ENCODE data around the gene FCER2.

The FCER2 gene

DNA sequence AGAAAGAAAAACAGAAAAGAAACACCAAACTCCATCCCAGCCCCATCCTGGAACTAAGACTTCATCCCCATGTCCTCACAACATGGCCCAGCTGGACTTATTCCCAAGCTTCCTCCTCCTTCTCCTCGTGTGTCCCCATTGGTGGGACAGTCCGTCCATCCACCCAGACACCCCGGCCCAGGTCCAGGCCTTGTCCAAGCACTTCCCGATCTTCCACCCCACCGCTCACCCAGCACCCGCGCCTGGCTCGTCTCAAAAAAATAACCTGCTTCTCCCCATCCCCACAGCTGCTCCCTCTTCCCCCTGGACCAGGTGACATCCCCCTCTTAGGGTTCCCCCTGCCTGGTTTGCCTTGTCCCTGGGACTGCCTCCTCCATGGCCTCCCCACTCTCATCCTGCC, 1.4 kb upstream of the FCER2 start:
- Histone ChIP-seq H3K27ac (ENCODE audit: insufficient read depth, low read depth, low read length, poor library complexity, severe bottlenecking) (no peak overlapping the region), H3K9me3 (ENCODE audit: control insufficient read depth, low read length) (no peaks in the 10 kb centered on the region), H3K36me3 (ENCODE audit: control insufficient read depth, insufficient read depth, low read length) (no peaks in the 10 kb centered on the region), H3K4me3 (ENCODE audit: insufficient read depth, low read depth, low read length) (no peak overlapping the region), H3K4me1 (ENCODE audit: control insufficient read depth, insufficient read depth, low read length) (no peaks in the 10 kb centered on the region), H3K27me3 (ENCODE audit: control insufficient read depth, insufficient read depth, low read length, poor library complexity, severe bottlenecking) (peaks cover 4% of the 10 kb centered on the region)
- WGBS, 2 experiments, result 78 to 80% methylated on average over 8 of the region's 8 CpGs

DNA sequence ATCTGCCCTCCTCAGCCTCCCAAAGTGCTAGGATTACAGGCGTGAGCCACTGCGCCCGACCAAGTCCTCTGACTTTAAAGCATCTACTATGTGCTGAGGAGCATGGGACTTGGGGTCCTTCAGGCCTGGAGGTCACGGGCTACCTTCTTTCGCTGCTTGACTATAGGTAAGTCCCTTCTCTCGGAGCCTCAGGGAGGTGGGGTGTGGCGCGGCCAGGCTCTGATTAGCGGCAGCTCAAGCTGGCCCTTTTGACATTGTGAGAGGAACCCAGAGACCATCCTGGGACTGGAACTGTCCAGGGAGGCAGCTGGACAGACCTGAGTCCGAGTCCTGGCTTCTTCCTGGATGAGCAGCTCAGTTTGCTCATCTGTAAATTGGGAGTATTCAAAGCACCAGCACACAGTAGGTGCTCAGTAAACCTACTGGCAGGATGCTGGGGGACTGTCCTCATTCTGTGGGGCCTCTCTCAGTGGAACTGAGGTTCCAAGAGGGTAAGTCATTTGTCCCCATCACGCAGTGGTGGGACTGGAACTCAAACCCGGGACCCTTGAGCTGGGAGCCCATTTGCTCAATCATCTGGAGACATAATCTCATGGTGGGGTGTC, 780 bp downstream of the FCER2 start:
- no peaks in the 10 kb centered on the region for H3K36me3 ChIP-seq (ENCODE audit: control insufficient read depth, insufficient read depth, low read length)

DNA sequence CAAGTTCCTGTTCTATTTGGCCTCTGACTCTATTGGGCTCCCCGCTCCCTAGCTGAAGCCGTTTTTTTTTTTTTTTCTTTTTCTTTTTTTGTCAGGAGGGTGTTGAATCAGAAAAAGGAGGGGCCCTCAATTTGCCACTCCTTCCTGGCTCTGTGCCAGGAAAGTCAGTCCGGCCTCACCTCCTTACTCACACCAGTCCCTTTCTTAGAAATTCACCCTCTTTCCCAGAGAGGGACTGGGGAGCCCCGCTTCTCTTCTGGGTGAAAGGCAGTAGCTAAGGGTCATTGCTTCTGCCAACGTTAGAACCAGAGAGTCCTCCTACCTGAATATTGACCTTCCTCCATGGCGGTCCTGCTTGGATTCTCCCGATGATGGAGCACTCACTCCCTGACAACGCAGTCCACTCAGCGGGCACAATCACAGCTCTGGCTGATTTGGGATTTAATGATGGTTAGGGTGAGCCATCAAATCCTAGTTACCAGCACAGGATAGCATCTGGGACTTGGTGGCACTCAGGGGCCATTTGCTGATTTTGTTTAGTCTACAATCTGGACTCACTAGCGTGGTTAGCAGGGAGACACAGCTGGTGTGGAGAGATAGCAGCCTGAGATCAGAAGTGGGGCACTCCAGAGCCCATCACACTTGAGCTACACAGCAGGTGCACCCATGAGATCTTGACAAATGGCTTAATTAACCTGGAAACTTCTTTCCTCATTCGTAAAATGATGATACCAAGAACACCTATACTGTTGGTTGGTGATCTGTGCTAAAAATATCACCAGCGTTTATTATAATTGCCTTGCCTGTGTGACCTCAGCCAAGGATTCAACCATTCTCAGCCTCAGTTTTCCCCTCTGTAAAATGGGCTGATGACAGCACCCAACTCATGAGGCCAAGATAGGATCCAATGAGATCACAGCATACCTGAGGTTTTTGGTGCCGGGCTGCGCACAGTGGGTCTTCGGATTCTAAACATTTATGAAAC, 2.2 kb downstream of the FCER2 start:
- Histone ChIP-seq H3K4me3 (ENCODE audit: insufficient read depth, low read depth, low read length) (no peak overlapping the region), H3K27me3 (ENCODE audit: control insufficient read depth, insufficient read depth, low read length, poor library complexity, severe bottlenecking) (peaks cover 9% of the 10 kb centered on the region), H3K27ac (ENCODE audit: insufficient read depth, low read depth, low read length, poor library complexity, severe bottlenecking) (no peak overlapping the region), H3K9me3 (ENCODE audit: control insufficient read depth, low read length) (no peaks in the 10 kb centered on the region), H3K36me3 (ENCODE audit: control insufficient read depth, insufficient read depth, low read length) (no peaks in the 10 kb centered on the region), H3K4me1 (ENCODE audit: control insufficient read depth, insufficient read depth, low read length) (no peaks in the 10 kb centered on the region)
- WGBS, 2 experiments, result 81 to 82% methylated on average over 14 to 15 of the region's 15 CpGs

More for the DNA sequence above, 780 bp downstream of the FCER2 start:
- Histone ChIP-seq H3K4me1 (ENCODE audit: control insufficient read depth, insufficient read depth, low read length) (no peaks in the 10 kb centered on the region), H3K27me3 (ENCODE audit: control insufficient read depth, insufficient read depth, low read length, poor library complexity, severe bottlenecking) (peaks cover 9% of the 10 kb centered on the region), H3K4me3 (ENCODE audit: insufficient read depth, low read depth, low read length) (no peak overlapping the region), H3K27ac (ENCODE audit: insufficient read depth, low read depth, low read length, poor library complexity, severe bottlenecking) (no peak overlapping the region), H3K9me3 (ENCODE audit: control insufficient read depth, low read length) (no peaks in the 10 kb centered on the region)
- WGBS, 2 experiments, result 88 to 90% methylated on average over 12 of the region's 12 CpGs

- WGBS, 2 experiments, result 64 to 67% methylated on average over 2 of the region's 2 CpGs
- Histone ChIP-seq H3K9me3 (ENCODE audit: control insufficient read depth, low read length) (no peaks in the 10 kb centered on the region), H3K27ac (ENCODE audit: insufficient read depth, low read depth, low read length, poor library complexity, severe bottlenecking) (no peak overlapping the region), H3K27me3 (ENCODE audit: control insufficient read depth, insufficient read depth, low read length, poor library complexity, severe bottlenecking) (peaks cover 9% of the 10 kb centered on the region), H3K36me3 (ENCODE audit: control insufficient read depth, insufficient read depth, low read length) (no peaks in the 10 kb centered on the region), H3K4me1 (ENCODE audit: control insufficient read depth, insufficient read depth, low read length) (no peaks in the 10 kb centered on the region), H3K4me3 (ENCODE audit: insufficient read depth, low read depth, low read length) (no peak overlapping the region)
Observed at GRCh38 chr19:7699003-7699402, 2.9 kb downstream of the FCER2 start.

DNA sequence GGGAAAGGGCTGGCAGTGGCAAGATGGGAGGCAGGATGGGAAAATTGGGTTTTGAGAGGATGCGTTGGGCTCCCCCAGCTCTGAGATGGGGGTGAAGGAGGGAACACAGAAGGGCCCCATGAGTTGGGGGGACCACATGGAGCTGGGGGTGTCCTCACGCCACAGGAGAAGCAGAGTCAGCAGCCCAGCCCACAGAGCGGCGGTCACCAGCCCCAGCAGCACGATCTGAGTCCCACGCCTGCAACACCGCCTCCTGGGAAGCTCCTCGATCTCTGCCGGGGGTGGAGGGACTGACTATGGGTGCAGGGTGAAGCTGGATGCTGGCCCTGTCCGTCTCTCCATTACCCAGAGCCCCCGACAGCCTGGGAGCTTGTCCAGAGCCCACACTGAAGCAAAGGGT, 3.3 kb downstream of the FCER2 start:
- no peaks in the 10 kb centered on the region for H3K4me1 ChIP-seq (ENCODE audit: control insufficient read depth, insufficient read depth, low read length)
- 54 to 57% methylated on average over 11 of the region's 11 CpGs for whole genome bisulfite sequencing, 2 experiments
- H3K36me3 ChIP-seq (ENCODE audit: control insufficient read depth, insufficient read depth, low read length), result no peaks in the 10 kb centered on the region
- H3K27me3 ChIP-seq (ENCODE audit: control insufficient read depth, insufficient read depth, low read length, poor library complexity, severe bottlenecking), result peaks cover 9% of the 10 kb centered on the region
- H3K9me3 ChIP-seq (ENCODE audit: control insufficient read depth, low read length), result no peaks in the 10 kb centered on the region
- no peak overlapping the region for H3K4me3 ChIP-seq (ENCODE audit: insufficient read depth, low read depth, low read length)
- H3K27ac ChIP-seq (ENCODE audit: insufficient read depth, low read depth, low read length, poor library complexity, severe bottlenecking), result no peak overlapping the region

DNA sequence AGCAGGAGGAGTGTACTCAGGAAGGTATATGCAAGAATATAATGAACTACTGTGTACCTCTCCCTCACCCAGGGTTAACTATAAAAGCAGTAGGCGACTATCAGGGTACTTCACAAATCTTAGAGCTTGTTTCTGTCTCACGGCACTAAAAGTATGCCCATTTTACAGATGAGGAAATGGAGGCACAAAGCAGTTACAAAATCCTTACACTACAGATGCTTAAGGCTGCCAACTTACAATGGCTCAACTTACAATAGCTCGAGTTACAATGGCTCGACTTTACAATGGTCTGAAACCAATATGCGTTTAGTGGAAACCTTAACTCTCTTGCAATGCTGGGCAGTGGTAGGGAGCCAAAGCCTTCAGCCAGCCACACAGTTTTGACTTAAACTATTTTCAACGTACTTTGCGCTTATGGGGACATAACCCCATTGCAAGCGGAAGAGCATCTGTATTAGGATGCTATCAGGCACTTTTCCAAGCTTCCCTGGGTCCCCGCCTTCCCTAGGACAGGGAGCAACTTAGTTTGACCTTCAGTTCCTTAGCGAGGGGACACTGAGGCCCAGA, 4.1 kb downstream of the FCER2 start:
- H3K36me3 ChIP-seq (ENCODE audit: control insufficient read depth, insufficient read depth, low read length), result no peaks in the 10 kb centered on the region
- no peaks in the 10 kb centered on the region for H3K4me1 ChIP-seq (ENCODE audit: control insufficient read depth, insufficient read depth, low read length)
- H3K27ac ChIP-seq (ENCODE audit: insufficient read depth, low read depth, low read length, poor library complexity, severe bottlenecking), result no peak overlapping the region
- WGBS, 2 experiments, result 63 to 64% methylated on average over 10 of the region's 10 CpGs
- H3K9me3 ChIP-seq (ENCODE audit: control insufficient read depth, low read length), result no peaks in the 10 kb centered on the region
- H3K4me3 ChIP-seq (ENCODE audit: insufficient read depth, low read depth, low read length), result no peak overlapping the region
- H3K27me3 ChIP-seq (ENCODE audit: control insufficient read depth, insufficient read depth, low read length, poor library complexity, severe bottlenecking), result peaks cover 9% of the 10 kb centered on the region

DNA sequence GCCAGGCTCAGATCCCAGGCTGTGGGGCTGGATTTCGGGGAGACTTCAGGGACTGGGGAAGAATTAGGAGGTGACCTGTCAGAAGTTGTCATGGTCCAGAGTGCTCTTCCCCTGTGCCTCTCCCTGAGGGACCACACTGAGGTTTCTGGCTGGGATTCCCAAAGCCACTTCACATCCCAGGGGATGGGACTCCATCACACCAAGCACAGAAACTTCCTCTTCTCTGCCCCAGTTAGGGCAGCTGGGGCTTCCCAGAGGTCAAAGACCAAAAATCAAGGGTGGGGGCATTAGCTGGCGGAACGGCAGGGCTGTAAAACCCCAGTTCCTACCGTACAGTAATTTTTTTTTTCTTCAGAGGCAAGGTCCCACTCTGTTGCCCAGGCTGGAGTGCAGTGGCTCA, 7.4 kb downstream of the FCER2 start:
- WGBS, 2 experiments, result 61 to 83% methylated on average over 3 to 4 of the region's 4 CpGs
- Histone ChIP-seq H3K27ac (ENCODE audit: insufficient read depth, low read depth, low read length, poor library complexity, severe bottlenecking) (no peak overlapping the region), H3K4me3 (ENCODE audit: insufficient read depth, low read depth, low read length) (no peak overlapping the region), H3K4me1 (ENCODE audit: control insufficient read depth, insufficient read depth, low read length) (no peaks in the 10 kb centered on the region), H3K27me3 (ENCODE audit: control insufficient read depth, insufficient read depth, low read length, poor library complexity, severe bottlenecking) (peaks cover 9% of the 10 kb centered on the region), H3K36me3 (ENCODE audit: control insufficient read depth, insufficient read depth, low read length) (no peaks in the 10 kb centered on the region), H3K9me3 (ENCODE audit: control insufficient read depth, low read length) (no peaks in the 10 kb centered on the region)

DNA sequence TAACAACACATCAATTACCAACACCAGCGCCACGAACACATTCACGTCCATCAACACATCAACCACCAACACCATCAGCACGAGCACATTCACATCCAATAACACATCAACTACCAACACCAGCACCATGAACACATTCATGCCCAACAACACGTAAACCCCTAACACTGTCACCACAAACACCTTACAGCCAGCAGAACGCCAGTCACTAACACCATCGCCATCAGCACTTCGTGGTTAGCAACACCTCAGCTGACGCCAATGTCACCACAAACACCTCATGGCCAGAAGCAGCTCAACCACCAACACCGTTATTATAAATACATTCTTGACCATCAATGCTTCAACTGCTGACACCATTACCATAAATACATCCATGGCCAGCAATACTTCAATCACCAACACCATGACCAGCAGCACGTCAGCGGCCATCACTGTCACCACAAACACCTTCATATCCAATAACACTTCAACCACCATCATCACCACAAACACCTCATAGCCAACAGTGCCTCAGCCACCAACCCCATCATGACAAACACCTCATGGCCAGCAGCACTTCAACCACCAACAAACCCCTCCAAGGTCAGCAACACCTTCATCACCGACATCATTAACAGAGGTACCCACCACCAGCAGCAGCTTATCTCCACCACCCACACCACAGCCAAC, 9.4 kb downstream of the FCER2 start:
- 50 to 53% methylated on average over 13 of the region's 13 CpGs for WGBS, 2 experiments
- Histone ChIP-seq H3K27me3 (ENCODE audit: control insufficient read depth, insufficient read depth, low read length, poor library complexity, severe bottlenecking) (no peaks in the 10 kb centered on the region), H3K27ac (ENCODE audit: insufficient read depth, low read depth, low read length, poor library complexity, severe bottlenecking) (no peak overlapping the region), H3K9me3 (ENCODE audit: control insufficient read depth, low read length) (no peaks in the 10 kb centered on the region), H3K4me1 (ENCODE audit: control insufficient read depth, insufficient read depth, low read length) (no peaks in the 10 kb centered on the region), H3K36me3 (ENCODE audit: control insufficient read depth, insufficient read depth, low read length) (no peaks in the 10 kb centered on the region), H3K4me3 (ENCODE audit: insufficient read depth, low read depth, low read length) (no peak overlapping the region)

DNA sequence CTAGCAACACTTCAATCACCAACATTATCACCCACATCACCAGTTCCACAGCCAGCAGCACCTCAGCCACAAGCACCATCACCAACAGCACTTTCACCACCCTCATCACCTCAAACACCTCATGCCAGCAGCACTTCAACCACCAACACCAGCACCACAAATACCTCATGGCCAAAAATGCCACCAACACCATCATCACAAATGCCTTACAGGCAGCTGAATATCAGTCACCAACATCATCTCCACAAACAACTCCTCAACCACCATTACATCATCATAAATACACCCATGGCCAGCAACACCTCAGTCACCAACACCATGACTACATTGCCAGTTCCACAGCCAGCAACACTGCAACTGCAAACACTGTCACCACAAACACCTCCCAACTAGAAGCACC, 10.4 kb downstream of the FCER2 start:
- H3K36me3 ChIP-seq (ENCODE audit: control insufficient read depth, insufficient read depth, low read length), result no peaks in the 10 kb centered on the region
- no peaks in the 10 kb centered on the region for H3K27me3 ChIP-seq (ENCODE audit: control insufficient read depth, insufficient read depth, low read length, poor library complexity, severe bottlenecking)
- H3K27ac ChIP-seq (ENCODE audit: insufficient read depth, low read depth, low read length, poor library complexity, severe bottlenecking), result no peak overlapping the region
- no peaks in the 10 kb centered on the region for H3K9me3 ChIP-seq (ENCODE audit: control insufficient read depth, low read length)
- no peak overlapping the region for H3K4me3 ChIP-seq (ENCODE audit: insufficient read depth, low read depth, low read length)
- no peaks in the 10 kb centered on the region for H3K4me1 ChIP-seq (ENCODE audit: control insufficient read depth, insufficient read depth, low read length)

DNA sequence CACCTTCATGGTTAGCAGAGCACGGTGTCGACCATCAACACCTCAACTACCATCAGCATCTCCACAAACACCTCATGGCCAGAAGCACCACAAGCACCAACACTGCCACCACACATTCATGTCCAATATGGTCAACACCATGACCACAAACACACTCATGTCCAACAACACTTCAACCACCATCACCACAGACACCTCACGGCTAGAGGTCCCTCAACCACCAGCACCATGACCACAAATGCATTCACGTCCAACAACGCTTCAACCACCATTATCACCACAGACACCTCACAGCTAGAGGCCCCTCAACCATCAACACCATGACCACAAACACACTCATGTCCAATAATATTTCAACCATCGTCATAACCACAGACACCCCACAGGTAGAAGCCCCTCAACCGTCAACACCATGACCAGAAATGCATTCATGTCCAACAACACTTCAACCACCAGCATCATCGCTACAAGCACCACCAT, 11.1 kb downstream of the FCER2 start:
- WGBS, 2 experiments, result 69 to 73% methylated on average over 8 of the region's 8 CpGs
- Histone ChIP-seq H3K9me3 (ENCODE audit: control insufficient read depth, low read length) (no peaks in the 10 kb centered on the region), H3K4me3 (ENCODE audit: insufficient read depth, low read depth, low read length) (no peak overlapping the region), H3K27ac (ENCODE audit: insufficient read depth, low read depth, low read length, poor library complexity, severe bottlenecking) (no peak overlapping the region), H3K36me3 (ENCODE audit: control insufficient read depth, insufficient read depth, low read length) (no peaks in the 10 kb centered on the region), H3K4me1 (ENCODE audit: control insufficient read depth, insufficient read depth, low read length) (no peaks in the 10 kb centered on the region), H3K27me3 (ENCODE audit: control insufficient read depth, insufficient read depth, low read length, poor library complexity, severe bottlenecking) (no peaks in the 10 kb centered on the region)
